Panc1 (cell line): Measurements from ENCODE around the gene FANK1. TPM values are rescaled to one million over a fixed set of nuclear protein-coding genes. Genes with fewer than 3 reads are reported as not detected.

Source experiments
- ATAC-seq: fragments of 200-7000 bp; cut with Tn5 transposase; 2 replicates; pipeline ENCODE4 v1.9.1; 2020; ENCODE audit warnings: mild to moderate bottlenecking, moderate library complexity
- BruUV-seq: library from RNA; stranded (reverse); fragments of 400-500 nt; replicated peaks from 2 replicates; lab custom pipeline; 2021; lab: Mats Ljungman, UMichigan
- CTCF ChIA-PET: fragments of 300-600 bp; sonication (Branson Sonifier 250); formaldehyde crosslinking; loops from one replicate; lab custom pipeline; 2022; ENCODE audit warnings: antibody characterized with exemption; lab: Charles Lee
- POLR2A ChIA-PET: fragments of 300-600 bp; sonication (Branson Sonifier 250); formaldehyde crosslinking; loops from one replicate; lab custom pipeline; 2022; ENCODE audit warnings: antibody characterized with exemption; lab: Charles Lee
- DNase-seq: peaks from one replicate; pipeline ENCODE4 v3.0.0-alpha.2; 2010; ENCODE audit warnings: low read depth, low spot score
- H3K27ac ChIP-seq: 2 replicates; pipeline ENCODE4 v1.5.1; 2011; ENCODE audit warnings: mild to moderate bottlenecking, low read length, inconsistent platforms
- H3K27me3 ChIP-seq: fragments of 200-500 bp; sonication (Bioruptor generic); 2 replicates; pipeline ENCODE4 v1.6.0; 2014; ENCODE audit warnings: low read length, inconsistent platforms; ENCODE audit not compliant: control insufficient read depth, insufficient read depth
- H3K36me3 ChIP-seq: fragments of 200-500 bp; sonication (Bioruptor generic); 2 replicates; pipeline ENCODE4 v1.5.1; 2014; ENCODE audit warnings: inconsistent platforms, mild to moderate bottlenecking, low read length, moderate library complexity; ENCODE audit not compliant: control insufficient read depth, insufficient read depth
- H3K4me1 ChIP-seq: 2 replicates; pipeline ENCODE4 v1.5.1; 2011; ENCODE audit warnings: inconsistent platforms, mild to moderate bottlenecking, low read length, moderate library complexity; ENCODE audit not compliant: control insufficient read depth, insufficient read depth
- H3K4me3 ChIP-seq, 2 experiments: 2 replicates each; pipeline ENCODE4 v1.5.1; 2011 to 2012; ENCODE audit warnings: low read depth in 2 of 2, low read length in 2 of 2, mild to moderate bottlenecking in 2 of 2, inconsistent platforms in 1 of 2, moderate library complexity in 1 of 2
- H3K9me3 ChIP-seq: fragments of 200-500 bp; sonication (Bioruptor generic); 2 replicates; pipeline ENCODE4 v1.5.1; 2014; ENCODE audit warnings: low read depth, mild to moderate bottlenecking, inconsistent platforms, low read length, moderate library complexity; ENCODE audit not compliant: control insufficient read depth, insufficient read depth
- CTCF ChIP-seq: fragments of 450-650 bp; IDR thresholded peaks from 2 replicates; pipeline ENCODE4 v1.5.1; 2017; ENCODE audit warnings: mild to moderate bottlenecking
- POLR2AphosphoS5 ChIP-seq: IDR thresholded peaks from 2 replicates; pipeline ENCODE4 v1.6.1; 2012; ENCODE audit warnings: mild to moderate bottlenecking, low read depth, low read length, moderate library complexity
- REST ChIP-seq, 2 experiments: IDR thresholded peaks; 2 replicates each; pipeline ENCODE4 v1.6.1; 2011 to 2012; ENCODE audit warnings: low read depth in 2 of 2, control low read depth in 1 of 2, low read length in 1 of 2, mild to moderate bottlenecking in 1 of 2, moderate library complexity in 1 of 2; ENCODE audit not compliant: insufficient read depth in 1 of 2
- SIN3A ChIP-seq: IDR thresholded peaks from 2 replicates; pipeline ENCODE4 v1.6.1; 2012; ENCODE audit warnings: low read depth, mild to moderate bottlenecking, low read length, moderate library complexity, borderline replicate concordance; ENCODE audit not compliant: insufficient read depth
- TCF7L2 ChIP-seq: IDR thresholded peaks from 2 replicates; pipeline ENCODE4 v1.6.1; 2011; ENCODE audit warnings: mild to moderate bottlenecking, low read depth, low read length, inconsistent platforms
- in situ Hi-C: cut with HindIII; loops from 2 replicates; pipeline ENCODE4 v1.10.0; 2016; ENCODE audit warnings: low sequenced_read_pairs, low pct_unique_long_range_greater_than_20kb
- intact Hi-C: fragments of 100-400 bp; cut with micrococcal nuclease; formaldehyde crosslinking; loops from one replicate; pipeline ENCODE4 v1.10.0; 2022; ENCODE audit not compliant: unreplicated experiment
- total RNA-seq: library from RNA; stranded (reverse); gene quantifications from one replicate; pipeline ENCODE4 v1.2.1, GENCODE V29; 2021; ENCODE audit not compliant: unreplicated experiment

FANK1 gene
- total RNA-seq, 1 experiment from 2014 or later: 19.1 TPM

GRCh38 chr10:125859128-125859817 lies 37.1 kb upstream of the FANK1 start:
- Histone ChIP-seq H3K36me3 (peaks cover 30% of the 10 kb centered on the region), H3K4me3 (no peak overlapping the region), H3K9me3 (no peaks in the 10 kb centered on the region), H3K27ac (no peak overlapping the region), H3K27me3 (no peaks in the 10 kb centered on the region), H3K4me1 (no peaks in the 10 kb centered on the region)
- intact Hi-C loops (no loop called here), in situ Hi-C loops (no loop called here)
- no TSS peak for BruUV-seq
- CTCF ChIA-PET: no interaction called here
- POLR2A ChIA-PET: no interaction called here
- no peak for ATAC-seq
- no peak for DNase-seq
- TF ChIP-seq REST (IDR thresholded peaks at IDR 0.05; ENCODE audit: insufficient read depth in 1 of 2, low read depth in 2 of 2, low read length in 1 of 2) (no peak), TCF7L2 (no peak), CTCF (no peak), POLR2AphosphoS5 (no peak), SIN3A (no peak)

GRCh38 chr10:125865120-125865519 lies 31.2 kb upstream of the FANK1 start:
- TF ChIP-seq REST (IDR thresholded peaks at IDR 0.05; ENCODE audit: insufficient read depth in 1 of 2, low read depth in 2 of 2, low read length in 1 of 2) (no peak), POLR2AphosphoS5 (no peak), CTCF (no peak), TCF7L2 (no peak), SIN3A (no peak)
- H3K36me3 ChIP-seq: peaks cover 18% of the 10 kb centered on the region
- no peaks in the 10 kb centered on the region for H3K9me3 ChIP-seq
- DNase-seq: no peak
- ChIA-PET POLR2A (interaction anchor here (0.6 kb wide), 1 partner anchor 14 kb away, joined by 6 read pairs; no protein-coding TSS in a partner anchor), CTCF (no interaction called here)
- peaks cover 16% of the 10 kb centered on the region for H3K4me1 ChIP-seq
- H3K27me3 ChIP-seq: no peaks in the 10 kb centered on the region
- no TSS peak for BruUV-seq
- ATAC-seq: no peak
- intact Hi-C loops (loop anchor here (10.0 kb wide), 1 partner anchor 110 kb away; no protein-coding TSS in a partner anchor), in situ Hi-C loops (no loop called here)
- H3K27ac ChIP-seq: no peak overlapping the region
- no peak overlapping the region for H3K4me3 ChIP-seq
